CD4-positive, alpha-beta memory T cell (primary cell): ENCODE measurements around the gene SCFD2. TPM values are rescaled to one million over a fixed set of nuclear protein-coding genes. Genes with fewer than 3 reads are reported as not detected.

ENCODE experiments used
- CTCF ChIA-PET: fragments of 350-600 bp; sonication (Branson Sonifier 250); formaldehyde crosslinking; loops from one replicate; lab custom pipeline; 2021; ENCODE audit warnings: inconsistent platforms; ENCODE audit not compliant: partially characterized antibody; lab: Charles Lee
- POLR2A ChIA-PET: fragments of 350-600 bp; sonication (Branson Sonifier 250); formaldehyde crosslinking; loops from one replicate; lab custom pipeline; 2021; ENCODE audit not compliant: partially characterized antibody; lab: Charles Lee
- DNase-seq, 5 donors: peaks; one replicate each; pipeline versions ENCODE4 v3.0.0 to v3.0.0-alpha.2; 2020 to 2022; ENCODE audit warnings: mixed read lengths in 1 of 5
- H3K27ac ChIP-seq: one replicate; pipeline ENCODE4 v1.7.0; 2013; ENCODE audit warnings: low read depth, low read length
- H3K27me3 ChIP-seq: 2 replicates; pipeline ENCODE4 v1.7.0; 2013; ENCODE audit warnings: mild to moderate bottlenecking, low read length, moderate library complexity; ENCODE audit not compliant: insufficient read depth
- H3K36me3 ChIP-seq: 2 replicates; pipeline ENCODE4 v1.7.0; 2013; ENCODE audit warnings: mild to moderate bottlenecking, low read length, moderate library complexity; ENCODE audit not compliant: insufficient read depth
- H3K4me1 ChIP-seq: 2 replicates; pipeline ENCODE4 v1.7.0; 2013; ENCODE audit warnings: mild to moderate bottlenecking, low read length, moderate library complexity; ENCODE audit not compliant: insufficient read depth
- H3K4me3 ChIP-seq, 2 donors: one replicate each; pipeline ENCODE4 v1.7.0; 2013; ENCODE audit warnings: low read length in 2 of 2, mild to moderate bottlenecking in 1 of 2
- H3K9me3 ChIP-seq, 2 donors: one replicate each; pipeline ENCODE4 v1.7.0; 2013; ENCODE audit warnings: low read length in 2 of 2, control low read depth in 1 of 2; ENCODE audit not compliant: control insufficient read depth in 1 of 2
- H3K27ac Mint-ChIP-seq, 7 donors: one replicate each; pipeline ENCODE4 v1.8.0; 2020 to 2021; ENCODE audit warnings: mixed read lengths in 7 of 7, mild to moderate bottlenecking in 6 of 7, inconsistent platforms in 3 of 7, moderate library complexity in 3 of 7
- H3K27me3 Mint-ChIP-seq, 2 donors: one replicate each; pipeline ENCODE4 v1.8.0; 2020 to 2021; ENCODE audit warnings: mixed read lengths in 2 of 2
- H3K36me3 Mint-ChIP-seq, 2 donors: one replicate each; pipeline ENCODE4 v1.8.0; 2020 to 2021; ENCODE audit warnings: mixed read lengths in 2 of 2, inconsistent platforms in 1 of 2, mild to moderate bottlenecking in 1 of 2
- H3K4me1 Mint-ChIP-seq, 4 donors: one replicate each; pipeline ENCODE4 v1.8.0; 2020 to 2021; ENCODE audit warnings: mixed read lengths in 4 of 4, mild to moderate bottlenecking in 1 of 4
- H3K4me3 Mint-ChIP-seq, 8 donors: one replicate each; pipeline ENCODE4 v1.8.0; 2020 to 2021; ENCODE audit warnings: mixed read lengths in 8 of 8, mild to moderate bottlenecking in 7 of 8, moderate library complexity in 6 of 8, inconsistent platforms in 3 of 8
- H3K9me3 Mint-ChIP-seq, 8 donors: one replicate each; pipeline ENCODE4 v1.8.0; 2020 to 2021; ENCODE audit warnings: mixed read lengths in 8 of 8, mild to moderate bottlenecking in 5 of 8, inconsistent platforms in 3 of 8, moderate library complexity in 1 of 8
- intact Hi-C: fragments of 100-400 bp; cut with micrococcal nuclease; formaldehyde crosslinking; loops from one replicate; pipeline ENCODE4 v1.15.1; 2023
- polyA plus RNA-seq, 2 donors: library from polyadenylated mRNA; unstranded; fragments of 300-500 nt; fragmentation: Illumina TruSeq; gene quantifications; one replicate each; pipeline ENCODE4 v1.2.3, GENCODE V29; 2021
- total RNA-seq, 2 experiments: library from RNA; stranded (reverse); gene quantifications; one replicate each; pipeline ENCODE4 v1.2.3, GENCODE V29; 2021

SCFD2 gene
- total and polyA plus RNA-seq, 4 experiments from 2014 or later: 12.4 to 21.2 (median 13.5) TPM

DNA sequence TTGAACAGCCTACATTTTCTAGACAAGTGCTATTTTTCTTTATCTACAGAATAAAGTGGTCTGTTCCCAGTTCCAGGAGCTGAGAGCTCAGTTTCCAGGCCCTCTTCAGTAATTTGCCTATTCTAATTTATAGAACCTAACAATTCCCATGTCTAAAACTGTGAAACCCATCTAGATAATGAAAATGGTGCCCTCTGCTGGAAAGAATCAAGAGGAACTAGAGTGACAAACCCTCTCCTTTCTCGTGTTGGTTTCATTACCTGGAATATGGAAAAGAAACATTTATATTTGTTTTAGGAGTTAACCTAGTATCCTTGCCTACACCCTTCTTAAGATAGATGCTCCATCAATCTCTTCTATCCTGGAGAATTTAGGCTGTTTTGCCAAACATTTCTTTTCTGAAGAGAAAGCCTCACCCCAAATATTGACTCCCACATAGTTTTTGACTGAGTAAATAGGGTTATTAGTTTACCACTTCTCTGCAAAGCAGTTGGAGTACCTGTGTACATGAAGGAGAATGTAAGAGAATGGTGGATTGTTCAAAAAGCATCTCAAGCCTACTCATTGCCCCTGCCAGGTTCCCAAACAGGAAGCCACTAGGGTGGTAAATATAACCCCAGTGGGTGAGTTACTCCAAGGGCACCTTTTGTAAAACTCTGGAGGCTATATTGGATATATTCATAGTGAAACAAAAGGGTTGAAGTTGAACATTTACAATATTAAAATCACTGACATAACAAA is 382.1 kb downstream of the SCFD2 start:
- H3K27me3 Mint-ChIP-seq: no peaks in the 10 kb centered on the region
- DNase-seq: peak in 4 of 5 donors; percentile 37 to 50 (median 40)
- H3K9me3 Mint-ChIP-seq: no peaks in the 10 kb centered on the region
- no peak overlapping the region for H3K27ac Mint-ChIP-seq
- H3K4me3 Mint-ChIP-seq: no peak overlapping the region
- intact Hi-C loops: loop anchor here (1.0 to 5.0 kb wide), 3 partner anchors 395 to 1251 kb away; no protein-coding TSS in a partner anchor
- Histone ChIP-seq H3K9me3 (no peaks in the 10 kb centered on the region), H3K4me3 (no peak overlapping the region), H3K4me1 (no peaks in the 10 kb centered on the region), H3K27me3 (no peaks in the 10 kb centered on the region), H3K27ac (no peak overlapping the region), H3K36me3 (no peaks in the 10 kb centered on the region)
- CTCF ChIA-PET: interaction anchor here (0.6 to 6.3 kb wide), 13 partner anchors 10 to 1250 kb away, joined by 3 to 91 read pairs (median 3); no protein-coding TSS in a partner anchor
- POLR2A ChIA-PET: no interaction called here
- H3K36me3 Mint-ChIP-seq: no peaks in the 10 kb centered on the region
- peaks cover 0 to 4% (median 0%) of the 10 kb centered on the region in 4 donors for H3K4me1 Mint-ChIP-seq

DNA sequence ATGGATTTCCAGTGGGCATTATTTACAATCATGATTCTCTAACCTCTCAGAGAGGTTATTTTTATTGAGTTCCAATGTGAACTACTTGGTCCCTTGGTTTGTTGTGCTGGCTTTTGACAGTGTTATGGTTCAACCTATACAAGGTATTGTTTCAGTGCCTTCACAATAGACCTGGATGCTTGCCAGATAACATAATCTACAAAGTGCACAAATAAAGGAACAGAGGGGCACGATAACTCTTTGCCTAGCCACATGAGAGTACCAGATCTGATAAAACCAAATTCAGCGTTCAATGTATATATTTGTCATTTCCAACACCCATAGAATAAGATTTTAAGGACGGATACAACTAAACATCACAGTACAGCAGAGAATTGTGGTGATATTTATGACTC is 382.9 kb downstream of the SCFD2 start:
- Histone ChIP-seq H3K27ac (no peak overlapping the region), H3K4me3 (no peak overlapping the region), H3K27me3 (no peaks in the 10 kb centered on the region), H3K9me3 (no peaks in the 10 kb centered on the region), H3K4me1 (no peaks in the 10 kb centered on the region), H3K36me3 (no peaks in the 10 kb centered on the region)
- ChIA-PET CTCF (interaction anchor here (0.6 to 6.3 kb wide), 13 partner anchors 11 to 1251 kb away, joined by 3 to 91 read pairs (median 4); no protein-coding TSS in a partner anchor), POLR2A (no interaction called here)
- no peak overlapping the region for H3K27ac Mint-ChIP-seq
- no peaks in the 10 kb centered on the region for H3K27me3 Mint-ChIP-seq
- no peaks in the 10 kb centered on the region for H3K36me3 Mint-ChIP-seq
- H3K4me1 Mint-ChIP-seq: peaks cover 0 to 4% (median 0%) of the 10 kb centered on the region in 4 donors
- DNase-seq: no peak
- H3K9me3 Mint-ChIP-seq: no peaks in the 10 kb centered on the region
- H3K4me3 Mint-ChIP-seq: no peak overlapping the region
- intact Hi-C loops: loop anchor here (1.0 to 5.0 kb wide), 3 partner anchors 395 to 1252 kb away; no protein-coding TSS in a partner anchor

DNA sequence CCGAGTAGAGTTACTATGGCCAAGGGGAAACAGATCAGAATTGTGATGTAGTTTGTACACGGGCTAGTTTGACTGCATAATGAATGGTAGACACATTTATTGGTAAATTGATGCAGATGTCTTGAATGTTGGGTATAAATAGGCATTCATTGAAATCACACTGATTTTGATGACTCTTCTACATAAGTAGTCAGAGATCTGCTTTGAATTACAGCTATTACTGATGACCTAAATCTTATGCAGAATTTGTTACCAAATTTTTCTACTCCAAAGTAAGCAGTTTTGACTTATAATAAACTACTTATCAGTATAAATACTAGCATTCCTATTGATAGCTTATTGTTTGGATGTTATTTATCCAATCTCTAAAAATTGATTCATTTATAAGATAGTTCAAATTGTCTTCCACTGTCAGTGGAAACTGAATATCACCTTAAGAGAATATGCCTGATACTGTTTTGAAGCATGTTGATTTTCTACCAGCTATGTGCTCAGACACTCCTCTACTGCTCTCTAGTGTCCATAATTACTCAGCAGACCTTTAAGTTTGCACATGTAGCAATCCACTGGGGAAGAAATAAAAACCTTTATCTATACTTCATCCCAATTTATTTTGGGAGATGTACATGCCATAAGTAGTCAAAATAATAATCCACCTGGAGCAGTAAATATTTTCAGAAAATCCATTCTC is 383.5 kb downstream of the SCFD2 start:
- Histone ChIP-seq H3K4me1 (no peaks in the 10 kb centered on the region), H3K36me3 (no peaks in the 10 kb centered on the region), H3K27me3 (no peaks in the 10 kb centered on the region), H3K4me3 (no peak overlapping the region), H3K27ac (no peak overlapping the region), H3K9me3 (no peaks in the 10 kb centered on the region)
- POLR2A ChIA-PET: no interaction called here
- Mint-ChIP-seq H3K36me3 (no peaks in the 10 kb centered on the region), H3K4me1 (peaks cover 0 to 4% (median 0%) of the 10 kb centered on the region in 4 donors), H3K27ac (no peak overlapping the region), H3K27me3 (no peaks in the 10 kb centered on the region), H3K4me3 (no peak overlapping the region), H3K9me3 (no peaks in the 10 kb centered on the region)
- DNase-seq: no peak
- intact Hi-C loops: loop anchor here (2.0 to 5.0 kb wide), 2 partner anchors 435 to 1252 kb away; no protein-coding TSS in a partner anchor
- CTCF ChIA-PET: interaction anchor here (0.9 to 6.3 kb wide), 10 partner anchors 12 to 1251 kb away, joined by 3 to 91 read pairs (median 5); no protein-coding TSS in a partner anchor

DNA sequence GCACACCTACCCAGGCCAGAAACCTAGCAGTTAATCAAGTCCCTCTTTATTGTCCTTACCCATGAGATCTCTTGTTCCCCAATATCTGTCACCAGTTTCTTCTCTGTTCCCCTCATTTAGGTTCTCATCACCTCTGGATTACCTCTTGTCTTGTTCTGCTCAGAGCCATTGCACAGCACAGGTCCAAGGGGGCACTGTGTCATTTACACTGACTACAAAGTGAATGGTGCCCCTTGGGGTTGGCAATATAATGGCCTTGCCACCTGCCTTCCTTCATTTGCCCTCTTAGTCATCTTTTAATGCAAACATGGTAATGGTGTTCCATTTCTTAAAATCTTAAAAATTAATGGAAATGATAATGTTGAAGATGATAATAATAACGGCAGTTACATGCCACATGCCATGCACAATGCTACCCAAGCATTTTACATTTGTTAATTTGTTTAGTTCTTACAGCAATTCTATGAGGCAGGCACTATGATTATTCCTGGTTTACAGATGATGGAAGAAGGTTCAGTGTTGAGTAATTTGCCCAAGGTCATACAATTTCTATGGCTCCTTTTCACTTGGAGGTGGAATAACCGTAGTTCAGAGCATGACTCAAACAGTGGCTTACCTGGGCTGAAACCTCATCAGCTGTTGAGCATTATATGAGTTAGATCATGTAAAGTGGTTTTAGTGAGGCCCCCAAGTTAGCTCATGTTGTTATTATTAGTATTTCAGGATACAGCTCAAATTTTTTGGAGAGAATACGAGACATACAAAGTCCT is 385.9 kb downstream of the SCFD2 start:
- Mint-ChIP-seq H3K27ac (peak overlapping the region in 1 of 7 donors; percentile 9), H3K27me3 (no peaks in the 10 kb centered on the region), H3K4me1 (peaks cover 0 to 4% (median 0%) of the 10 kb centered on the region in 4 donors), H3K36me3 (no peaks in the 10 kb centered on the region), H3K9me3 (no peaks in the 10 kb centered on the region), H3K4me3 (no peak overlapping the region)
- CTCF ChIA-PET: no interaction called here
- DNase-seq: no peak
- H3K36me3 ChIP-seq: no peaks in the 10 kb centered on the region
- POLR2A ChIA-PET: no interaction called here
- H3K9me3 ChIP-seq: no peaks in the 10 kb centered on the region
- no peak overlapping the region for H3K27ac ChIP-seq
- no peaks in the 10 kb centered on the region for H3K4me1 ChIP-seq
- H3K27me3 ChIP-seq: no peaks in the 10 kb centered on the region
- intact Hi-C loops: loop anchor here (5.0 kb wide), 1 partner anchor 433 kb away; no protein-coding TSS in a partner anchor
- no peak overlapping the region for H3K4me3 ChIP-seq

DNA sequence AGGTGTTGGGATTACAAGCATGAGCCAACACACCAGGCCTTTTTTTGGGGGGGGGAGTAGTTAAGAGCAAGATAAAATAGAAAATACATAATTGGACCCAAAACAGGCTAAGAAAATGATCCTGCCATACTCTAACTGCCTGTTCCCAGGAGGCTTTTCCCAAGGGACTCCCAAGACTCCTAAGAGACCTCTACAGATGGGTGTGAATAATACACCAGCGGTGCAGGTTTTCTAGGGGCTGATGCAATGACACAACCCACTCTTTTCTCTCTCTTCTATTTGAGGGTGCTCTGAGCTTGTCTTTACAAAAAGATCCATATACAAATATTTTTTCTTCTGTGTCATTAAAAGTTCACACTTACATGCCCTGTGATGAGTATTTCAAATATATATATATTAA is 386.8 kb downstream of the SCFD2 start:
- intact Hi-C loops: no loop called here
- no peak for DNase-seq
- Mint-ChIP-seq H3K27ac (no peak overlapping the region), H3K36me3 (no peaks in the 10 kb centered on the region), H3K27me3 (no peaks in the 10 kb centered on the region), H3K4me3 (no peak overlapping the region), H3K4me1 (peaks cover 0 to 4% (median 0%) of the 10 kb centered on the region in 4 donors), H3K9me3 (no peaks in the 10 kb centered on the region)
- Histone ChIP-seq H3K4me3 (no peak overlapping the region), H3K9me3 (no peaks in the 10 kb centered on the region), H3K27ac (no peak overlapping the region), H3K4me1 (no peaks in the 10 kb centered on the region), H3K36me3 (no peaks in the 10 kb centered on the region), H3K27me3 (no peaks in the 10 kb centered on the region)
- ChIA-PET CTCF (no interaction called here), POLR2A (no interaction called here)

DNA sequence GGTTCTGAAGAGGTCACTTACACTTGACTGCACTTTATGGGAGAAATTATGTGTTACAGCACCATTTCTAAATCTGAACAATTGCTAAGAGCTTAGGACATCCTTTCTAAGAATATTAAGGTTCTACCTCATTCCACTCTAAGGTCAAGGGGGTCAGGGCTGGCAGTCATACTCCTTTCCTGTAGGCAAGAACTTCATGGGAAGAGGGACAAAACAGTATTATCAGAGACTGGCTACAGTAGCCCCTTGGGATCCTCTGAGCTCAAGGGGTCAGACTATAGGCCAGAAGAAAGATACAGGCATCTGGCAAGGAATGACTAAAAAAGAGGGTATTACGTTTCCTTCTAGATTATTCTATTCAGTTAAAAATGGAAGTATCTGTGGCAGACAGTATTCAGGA is 388.6 kb downstream of the SCFD2 start:
- H3K27ac Mint-ChIP-seq: no peak overlapping the region
- DNase-seq: no peak
- H3K27me3 Mint-ChIP-seq: no peaks in the 10 kb centered on the region
- peaks cover 2 to 4% of the 10 kb centered on the region in 2 donors for H3K36me3 Mint-ChIP-seq
- H3K4me3 ChIP-seq: no peak overlapping the region
- H3K4me1 Mint-ChIP-seq: no peaks in the 10 kb centered on the region
- no peaks in the 10 kb centered on the region for H3K9me3 ChIP-seq
- H3K36me3 ChIP-seq: no peaks in the 10 kb centered on the region
- H3K4me1 ChIP-seq: no peaks in the 10 kb centered on the region
- POLR2A ChIA-PET: no interaction called here
- H3K9me3 Mint-ChIP-seq: peaks cover 0 to 6% (median under 1%) of the 10 kb centered on the region in 8 donors
- no peaks in the 10 kb centered on the region for H3K27me3 ChIP-seq
- CTCF ChIA-PET: interaction anchor here (0.7 kb wide), 2 partner anchors 11 to 431 kb away, joined by 3 read pairs; no protein-coding TSS in a partner anchor
- intact Hi-C loops: no loop called here
- H3K4me3 Mint-ChIP-seq: no peak overlapping the region
- H3K27ac ChIP-seq: no peak overlapping the region
